Stimulated activated CD8-positive, alpha-beta memory T cell treated with anti-CD3 and anti-CD28 coated beads, Interleukin-7, amount 100 ng/mL, for 1 hour (primary cell): ENCODE measurements around the gene CTTNBP2.

ENCODE experiments used
- DNase-seq, 2 donors: peaks; one replicate each; pipeline ENCODE4 v3.0.0-alpha.2; 2020; ENCODE audit warnings: low read depth in 2 of 2

Gene CTTNBP2

DNA sequence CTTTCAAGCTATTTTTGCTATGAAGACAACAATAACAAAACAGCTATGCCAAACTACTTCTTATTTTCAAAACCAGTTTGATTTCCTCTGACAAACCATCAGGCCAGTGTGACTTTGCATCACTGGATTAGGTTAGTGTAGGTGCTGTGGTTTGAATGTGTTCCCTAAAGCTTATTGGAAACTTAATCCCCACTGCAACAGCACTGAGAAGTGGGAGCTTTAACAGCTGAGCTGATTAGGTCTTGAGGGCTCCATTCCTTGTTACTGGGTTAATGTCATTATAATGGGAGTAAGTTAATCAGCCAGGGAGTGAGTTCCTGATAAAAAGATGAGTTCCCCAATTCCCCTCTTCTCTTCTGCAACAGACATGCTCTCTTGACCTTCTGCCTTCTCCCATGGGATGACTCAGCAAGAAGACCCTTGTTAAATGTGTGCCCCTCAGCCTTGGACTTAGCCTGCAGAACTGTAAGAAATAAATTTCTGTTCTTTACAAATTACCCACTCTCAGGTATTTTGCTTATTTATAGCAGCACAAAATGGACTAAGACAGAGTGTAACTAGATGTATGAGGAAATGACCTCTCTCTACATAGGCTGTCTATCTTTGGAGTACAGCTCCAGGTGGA is 186.8 kb downstream of the CTTNBP2 start:
- no peak for DNase-seq

DNA sequence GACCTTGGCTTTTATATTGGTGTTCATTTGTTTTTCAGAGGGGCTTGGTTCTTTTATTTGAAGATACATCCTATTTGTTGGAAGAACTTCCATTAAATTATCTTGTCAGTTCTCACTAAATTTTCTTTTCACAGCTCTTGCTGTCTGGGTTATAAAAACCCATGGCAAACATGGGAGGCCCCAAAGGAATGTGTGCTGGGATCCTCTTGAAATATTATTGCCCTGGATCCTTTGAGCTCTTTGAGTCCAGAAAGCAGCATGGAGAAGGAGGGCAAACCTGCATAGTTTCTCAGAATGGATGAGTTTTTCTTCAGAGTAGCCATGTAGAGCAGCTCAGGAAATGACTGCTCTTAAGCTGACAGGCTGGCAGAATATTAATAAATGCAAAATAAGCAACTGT is 187.4 kb downstream of the CTTNBP2 start:
- no peak for DNase-seq

DNA sequence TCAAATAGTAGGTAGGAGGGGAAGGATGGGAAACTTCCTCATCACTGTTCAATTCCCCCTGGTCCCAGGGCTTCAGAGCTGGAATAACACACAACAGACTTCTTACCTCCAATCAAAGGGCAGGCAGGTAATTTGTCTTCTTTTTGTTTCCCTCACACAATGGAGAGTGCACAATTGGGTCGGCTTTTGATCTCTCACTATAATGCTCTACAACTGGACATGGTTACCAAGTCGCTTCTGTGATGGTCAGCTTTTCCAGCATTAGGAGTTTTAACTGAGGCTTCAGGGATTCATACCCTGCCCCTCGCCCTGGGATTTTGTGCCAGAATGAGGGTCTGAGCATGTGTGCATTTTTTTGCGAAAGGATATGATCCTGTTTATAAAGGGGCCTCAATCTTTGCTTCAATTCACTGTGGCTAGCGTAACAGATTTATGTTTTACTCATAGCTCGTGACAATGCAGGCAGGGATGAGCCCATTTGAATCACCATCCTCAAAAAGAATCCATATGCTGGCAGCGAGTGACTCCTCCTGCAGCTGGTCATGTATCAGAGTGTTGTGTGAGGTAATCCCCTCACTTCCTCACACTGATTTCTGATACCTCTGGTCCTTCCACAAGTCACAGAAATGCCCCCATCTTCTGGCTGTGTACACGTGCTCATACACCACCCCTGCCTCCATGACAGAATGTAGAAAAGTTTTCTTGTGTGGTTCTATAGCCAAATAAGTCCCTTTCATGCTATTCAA is 189.6 kb downstream of the CTTNBP2 start:
- DNase-seq, result no peak

DNA sequence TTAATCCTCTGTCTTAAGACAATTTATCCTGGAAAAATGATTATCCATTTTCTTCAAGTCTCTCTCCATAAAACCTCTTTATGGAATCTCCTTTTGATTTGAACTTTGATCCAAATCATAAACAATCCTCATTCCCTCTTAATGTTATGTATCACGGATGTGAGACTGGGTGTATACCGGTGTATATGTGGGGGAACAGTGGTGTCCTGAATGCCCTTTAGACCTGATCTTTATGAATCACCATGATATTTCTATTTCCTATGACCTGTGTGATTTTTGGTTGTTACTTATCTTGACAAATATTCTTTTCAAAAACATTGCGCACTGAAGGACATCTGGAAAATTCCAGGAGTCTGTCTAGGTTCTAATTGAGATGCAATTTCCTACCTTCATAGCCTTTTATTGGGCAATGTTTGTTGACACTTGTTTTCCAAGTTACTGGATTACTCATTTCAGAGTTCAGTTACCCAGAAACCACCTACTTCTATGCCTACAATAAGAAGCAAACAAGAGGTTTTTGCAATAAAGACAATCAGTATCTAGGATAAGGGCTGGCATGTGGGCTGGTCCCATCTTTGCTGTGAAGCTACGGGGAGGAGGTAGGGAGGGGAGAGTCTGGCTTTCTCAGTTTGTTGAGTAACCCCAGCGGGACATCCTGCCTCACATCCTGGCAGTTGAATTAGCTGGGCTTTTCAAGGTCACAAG is 190.4 kb downstream of the CTTNBP2 start:
- no peak for DNase-seq

DNA sequence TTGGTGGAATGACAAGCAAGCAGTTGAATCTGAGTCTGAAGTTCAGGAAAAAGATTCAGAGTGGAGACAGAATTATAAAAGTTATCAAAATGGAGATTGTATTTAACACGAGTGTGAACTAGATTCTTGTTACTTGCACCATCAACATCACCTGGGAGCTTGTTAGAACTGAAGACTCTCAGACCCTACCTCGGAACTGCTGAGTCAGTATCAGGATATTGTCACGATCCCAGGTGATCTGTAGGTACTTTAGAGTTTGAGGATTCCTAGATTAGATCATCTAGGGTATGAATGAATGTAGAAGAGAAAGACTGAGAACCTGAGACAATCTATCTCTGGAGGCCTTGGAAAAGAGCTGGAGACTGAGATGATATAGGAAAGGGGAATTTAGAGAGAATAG is 194.1 kb downstream of the CTTNBP2 start:
- no peak for DNase-seq

DNA sequence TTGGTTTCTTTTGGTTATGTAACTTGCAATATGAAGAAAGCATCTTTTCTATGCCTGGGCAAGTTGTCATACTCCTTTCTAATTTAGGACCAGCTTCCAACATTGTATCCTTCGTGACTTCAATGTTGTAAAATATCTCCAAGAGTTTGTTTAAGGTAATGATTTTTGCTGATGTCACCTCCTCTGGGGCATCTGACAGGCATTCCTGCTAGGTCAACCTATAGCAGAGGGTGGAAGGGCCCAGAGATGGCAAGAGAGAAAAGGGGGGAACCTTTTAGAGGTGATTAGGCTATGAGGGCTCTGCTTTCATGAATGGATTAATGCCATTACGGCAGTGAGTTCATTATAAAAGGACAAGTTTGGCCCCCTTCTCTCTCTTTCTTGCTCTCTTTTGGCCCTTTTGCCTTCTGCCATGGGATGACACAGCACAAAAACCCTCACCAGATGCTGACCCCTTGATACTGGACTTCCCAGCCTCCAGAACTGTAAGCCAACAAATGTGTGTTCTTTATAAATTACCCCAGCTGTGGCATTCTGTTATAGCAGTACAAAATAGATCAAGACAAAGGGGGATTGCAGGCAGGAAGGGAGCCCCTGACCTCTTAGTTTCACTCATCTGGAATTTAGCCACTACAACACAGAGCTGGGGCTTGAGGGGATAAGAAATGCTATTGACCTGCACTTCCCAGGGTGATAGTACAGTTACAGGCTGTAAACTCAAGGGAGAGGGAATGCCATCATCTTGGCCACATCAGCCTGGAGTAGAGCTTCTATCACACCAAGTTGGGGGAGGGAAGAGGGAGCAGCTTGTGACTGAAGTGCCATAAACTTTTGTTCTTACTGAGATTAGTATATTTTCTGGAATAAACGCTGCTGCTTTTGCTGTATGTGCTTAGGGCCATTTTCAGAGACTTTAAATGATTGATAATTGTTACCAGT is 197.5 kb downstream of the CTTNBP2 start:
- no peak for DNase-seq

DNA sequence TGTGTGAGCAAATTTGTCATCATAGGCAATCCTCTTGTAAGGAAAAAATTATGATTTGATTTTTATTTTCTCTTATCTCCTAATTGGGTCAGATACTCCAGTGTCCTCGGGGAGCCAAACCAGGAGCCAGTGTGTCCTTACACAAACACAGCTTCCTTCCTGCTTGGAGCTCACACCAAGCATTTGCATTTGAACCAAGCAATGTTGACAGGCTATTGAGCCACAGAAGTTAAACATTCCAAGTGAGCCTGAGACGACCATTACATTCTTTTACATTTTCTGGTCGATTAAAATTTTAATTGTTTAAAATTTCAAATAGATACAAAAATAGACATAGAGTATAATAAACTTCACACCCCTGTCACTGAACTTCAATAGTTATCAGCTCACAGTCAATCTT is 198.6 kb downstream of the CTTNBP2 start:
- no peak for DNase-seq

DNA sequence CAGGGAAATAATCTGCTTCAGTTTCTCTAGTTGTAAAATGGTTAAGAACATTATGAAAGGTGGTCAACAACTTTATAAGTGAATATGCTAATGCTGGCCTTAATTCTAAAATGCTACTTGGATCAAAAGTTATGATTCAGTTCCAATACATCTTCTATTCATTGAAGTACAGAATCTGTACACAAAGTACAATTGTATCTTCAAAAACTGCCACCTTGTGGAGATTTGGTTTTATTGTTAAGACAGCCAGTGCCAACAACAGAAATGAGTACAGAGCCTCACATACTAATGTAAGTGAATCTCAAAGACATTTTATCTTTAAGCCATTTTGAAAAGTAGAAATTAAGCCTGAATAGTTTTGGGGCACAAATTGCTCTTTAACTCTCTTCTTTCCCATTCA is 199.4 kb downstream of the CTTNBP2 start:
- no peak for DNase-seq

DNA sequence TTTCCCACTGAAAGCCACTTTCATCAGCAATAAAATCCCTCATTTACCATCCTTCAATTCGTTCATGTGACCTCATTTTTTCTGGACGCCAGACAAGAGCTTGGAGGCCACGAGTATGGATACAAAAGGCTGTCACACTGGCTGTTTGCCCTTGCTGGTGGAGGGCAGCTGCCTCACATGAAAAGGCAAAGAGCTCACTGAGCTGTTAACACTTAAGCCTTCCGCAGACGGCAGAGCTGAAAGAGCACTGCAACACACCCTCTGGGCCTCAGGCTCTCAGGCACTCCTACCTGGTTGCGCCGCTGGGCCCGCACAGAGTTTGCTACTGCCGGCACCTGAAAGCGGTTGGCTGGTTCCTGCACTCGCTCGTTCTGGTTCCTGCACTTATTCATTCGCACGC is 199.9 kb downstream of the CTTNBP2 start:
- no peak for DNase-seq

DNA sequence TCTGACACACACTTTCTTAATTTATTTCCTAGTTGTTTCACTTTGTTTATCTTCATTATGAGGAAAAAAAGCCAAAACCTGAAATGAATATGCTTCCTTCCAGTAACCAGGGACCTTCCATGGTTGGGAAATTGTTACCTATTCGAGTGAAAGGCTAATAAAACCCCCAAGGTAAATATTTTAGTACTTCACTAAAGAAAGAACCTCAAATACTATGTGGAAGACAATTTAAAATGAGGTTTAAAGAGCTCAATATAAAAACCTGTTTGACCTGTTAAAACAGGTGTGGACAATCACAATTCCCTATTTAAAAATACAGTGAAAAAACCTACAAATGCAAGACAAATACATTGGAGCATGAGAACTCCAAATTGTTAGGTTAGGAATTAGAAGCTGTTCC is 200.8 kb downstream of the CTTNBP2 start:
- DNase-seq, result no peak

DNA sequence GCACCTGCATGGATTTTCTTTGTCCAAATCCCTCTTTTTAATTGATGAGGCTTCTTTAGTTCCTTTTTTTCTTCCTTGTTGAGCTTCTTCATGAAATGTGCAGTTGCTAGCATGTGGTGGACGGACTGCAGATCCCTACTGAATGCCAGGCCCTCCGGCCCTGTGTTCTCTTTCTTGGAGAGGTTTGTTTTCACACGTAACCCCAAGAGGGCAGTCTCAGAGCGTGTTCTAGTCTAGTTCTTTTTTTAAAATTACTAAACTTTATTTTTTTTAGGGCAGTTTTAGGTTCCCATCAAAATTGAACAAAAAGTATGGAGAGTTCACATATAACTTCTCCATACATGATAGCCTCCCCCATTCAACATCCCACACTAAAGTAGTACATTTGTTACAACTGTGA is 203.4 kb downstream of the CTTNBP2 start:
- no peak for DNase-seq

DNA sequence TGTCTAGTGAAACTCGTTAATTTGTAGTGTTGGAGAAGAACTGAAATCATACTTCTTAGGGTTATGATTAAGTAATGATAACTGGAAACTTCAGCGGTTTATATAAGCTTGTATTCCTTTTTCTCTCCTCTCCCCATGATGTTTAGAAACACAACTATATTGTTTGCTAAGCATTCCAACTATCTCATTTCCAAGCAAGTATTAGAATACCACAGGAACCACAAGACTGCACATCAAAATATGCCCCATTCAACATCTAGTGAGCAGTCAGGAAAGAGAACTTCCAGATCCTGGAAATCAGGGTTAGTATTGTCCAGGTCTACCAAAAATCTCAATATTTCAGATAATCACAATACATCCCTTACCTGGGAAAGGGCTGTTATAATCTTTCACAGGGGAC is 205.8 kb downstream of the CTTNBP2 start:
- DNase-seq, result no peak

DNA sequence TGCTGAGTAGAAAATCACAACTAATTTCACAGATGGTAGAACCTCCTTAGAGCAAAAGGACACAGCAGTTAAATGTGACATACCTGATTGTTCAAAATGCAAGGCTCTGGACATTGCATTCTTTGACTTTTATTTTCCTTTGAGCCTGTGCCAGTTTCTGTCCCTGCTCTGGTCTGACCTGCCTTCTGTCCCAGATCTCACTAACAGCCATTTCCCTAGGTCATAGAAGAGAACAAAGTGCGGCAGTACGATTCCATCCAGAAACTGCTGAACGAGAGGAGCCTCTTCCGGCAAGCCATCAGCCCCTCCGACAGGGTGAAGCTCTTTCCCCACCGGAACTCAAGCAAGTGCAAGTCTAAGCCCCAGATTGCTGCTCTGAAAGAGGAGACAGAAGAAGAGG is 206.6 kb downstream of the CTTNBP2 start:
- no peak for DNase-seq

DNA sequence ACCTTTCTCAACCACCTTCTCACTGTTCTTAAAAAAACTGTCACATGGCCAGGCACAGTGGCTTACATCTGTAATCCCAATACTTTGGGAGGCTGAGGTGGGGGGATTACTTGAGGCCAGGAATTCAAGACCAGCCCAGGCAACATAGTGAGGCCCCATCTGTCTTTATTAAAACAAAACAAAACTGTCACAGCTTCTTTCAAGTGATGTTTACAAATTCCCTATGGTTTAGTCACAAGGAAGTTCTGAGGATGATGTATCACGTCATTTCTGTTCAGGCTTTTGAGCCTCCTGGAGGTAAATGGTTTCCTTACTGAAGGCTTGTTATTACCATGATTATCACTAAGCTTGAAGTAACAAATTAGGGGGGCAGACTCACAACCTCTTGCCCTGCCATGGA is 207.2 kb downstream of the CTTNBP2 start:
- no peak for DNase-seq

DNA sequence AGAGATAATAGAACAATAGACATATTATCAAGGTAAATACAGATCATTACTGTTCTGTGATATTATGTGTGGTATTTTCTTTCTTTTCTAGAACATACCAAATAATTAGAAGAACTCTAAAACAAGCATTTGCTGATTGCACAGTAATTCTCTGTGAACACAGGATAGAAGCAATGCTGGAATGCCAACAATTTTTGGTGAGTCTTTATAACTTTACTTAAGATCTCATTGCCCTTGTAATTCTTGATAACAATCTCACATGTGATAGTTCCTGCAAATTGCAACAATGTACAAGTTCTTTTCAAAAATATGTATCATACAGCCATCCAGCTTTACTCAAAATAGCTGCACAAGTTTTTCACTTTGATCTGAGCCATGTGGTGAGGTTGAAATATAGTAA is 207.9 kb downstream of the CTTNBP2 start:
- DNase-seq, result no peak

DNA sequence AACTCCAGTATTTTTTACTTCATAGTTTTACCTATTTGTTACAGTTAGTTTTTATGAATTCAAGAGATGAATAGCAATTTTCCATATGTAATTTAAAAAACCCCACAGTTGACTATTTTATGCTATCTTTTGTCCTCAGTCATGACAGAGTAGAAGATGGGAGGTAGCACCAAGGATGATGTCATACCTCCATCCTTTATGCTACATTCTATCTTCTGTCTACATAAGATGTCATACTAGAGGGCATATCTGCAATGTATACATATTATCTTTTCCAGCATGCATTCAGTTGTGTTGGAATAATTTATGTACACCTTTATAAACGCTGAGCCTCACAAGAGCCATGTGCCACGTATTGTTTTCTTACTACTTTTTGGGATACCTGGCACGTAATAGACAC is 209.2 kb downstream of the CTTNBP2 start:
- no peak for DNase-seq

DNA sequence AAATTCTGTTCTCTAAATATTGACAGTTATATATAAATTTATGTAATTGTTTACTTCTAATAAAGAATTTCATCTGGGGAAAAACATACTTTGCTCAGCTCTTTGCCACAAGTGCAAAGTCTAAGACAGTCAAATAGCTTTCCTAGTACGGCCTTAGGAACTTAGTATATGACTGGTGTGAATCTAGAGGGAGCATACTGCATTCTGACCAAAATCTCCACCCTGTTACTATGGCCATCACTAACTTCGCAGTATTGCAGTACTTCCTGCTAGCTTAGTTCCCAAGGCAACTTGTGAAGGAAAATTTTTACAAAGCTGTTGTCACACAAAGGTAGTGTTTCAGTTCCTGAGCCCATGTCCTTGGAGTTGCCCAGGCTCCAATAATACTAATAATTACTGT is 211.9 kb downstream of the CTTNBP2 start:
- DNase-seq, result no peak
